C4-2B (cell line): ENCODE data around the gene TPD52L1.

Experiments used
- CTCF ChIP-seq: fragments of 450-650 bp; conservative IDR thresholded peaks from 2 replicates; pipeline ENCODE4 v1.5.1; 2017; ENCODE audit warnings: mild to moderate bottlenecking
- ZFX ChIP-seq: fragments of 450-650 bp; IDR thresholded peaks from 2 replicates; pipeline ENCODE4 v1.6.1; 2017

DNA sequence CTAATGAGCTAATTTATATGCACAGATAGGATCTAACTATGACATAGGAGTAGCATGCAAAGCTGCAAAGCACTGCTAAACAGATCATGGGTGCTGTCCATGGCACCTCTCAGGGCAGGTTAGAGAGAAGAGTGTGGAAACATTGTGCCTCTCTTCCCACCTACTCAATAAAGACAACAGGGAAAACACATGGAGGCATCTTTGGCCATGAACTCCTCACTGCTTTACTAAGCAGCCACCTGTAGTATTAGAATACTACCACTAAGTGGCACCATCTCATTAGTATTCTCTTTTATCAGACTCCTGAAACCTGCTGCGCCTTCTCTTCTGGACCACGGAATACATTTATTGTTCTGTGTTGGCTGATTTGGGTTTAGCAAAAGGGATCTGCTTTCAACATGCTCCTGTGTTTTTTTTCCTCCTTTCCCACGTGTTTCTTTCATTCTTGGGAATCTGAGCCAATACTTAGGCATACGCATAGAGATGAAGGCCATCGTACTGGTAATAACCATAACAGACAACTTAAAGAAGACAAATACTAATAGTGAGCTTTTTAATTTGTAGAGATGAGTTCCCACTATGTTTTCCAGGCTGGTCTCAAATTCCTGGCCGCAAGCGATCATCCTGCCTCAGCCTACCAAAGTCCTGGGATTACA lies 157.5 kb downstream of the TPD52L1 start:
- TF ChIP-seq CTCF (peak; percentile 79), ZFX (no peak)
